GM12878 (cell line): ENCODE results near the gene GCK. TPM values are rescaled to one million over a fixed set of nuclear protein-coding genes. Genes with fewer than 3 reads are reported as not detected.

Experiments
- polyA plus RNA-seq, 11 experiments: library from polyadenylated mRNA; depleted of rRNA in 4 of 11; unstranded in 6 of 11; stranded (reverse) in 5 of 11; fragments of >200 nt; fragmentation: Nextera tagmentation in 4 of 11; fragmentation: Illumina TruSeq in 1 of 11; extraction: Ambion mirVana in 4 of 11; extraction: Trizol in 1 of 11; gene quantifications; 1 replicate in 1 of 11; 2 replicates in 10 of 11; pipeline versions ENCODE4 v1.2.1 to v1.2.3, GENCODE V29; 2011 to 2016; ENCODE audit warnings: inconsistent platforms in 2 of 11, missing spikeins in 2 of 11, low read depth in 1 of 11
- total RNA-seq, 4 experiments: library from RNA; depleted of rRNA in 3 of 4; stranded (reverse); fragments of >200 nt in 3 of 4; fragmentation: Illumina TruSeq in 1 of 4; extraction: Trizol in 1 of 4; gene quantifications; 2 replicates each; pipeline versions ENCODE4 v1.2.1 to v1.2.3, GENCODE V29; 2013 to 2021
- TF ChIP-seq, protein P1 (sequence below): fragments of 450-650 bp; formaldehyde crosslinking; IDR thresholded peaks from 2 replicates; pipeline ENCODE4 v1.5.0; 2022; ENCODE audit warnings: mild to moderate bottlenecking, missing genetic modification characterization
- TF ChIP-seq, protein P2 (sequence below): fragments of 450-650 bp; IDR thresholded peaks from 2 replicates; pipeline ENCODE4 v1.6.1; 2017; ENCODE audit warnings: mild to moderate bottlenecking, moderate library complexity
- TF ChIP-seq, protein P3 (sequence below): fragments of 450-650 bp; IDR thresholded peaks from 2 replicates; pipeline ENCODE4 v1.6.1; 2016; ENCODE audit warnings: mild to moderate bottlenecking, moderate library complexity, borderline replicate concordance

Gene GCK
- total and polyA plus RNA-seq, 10 of the 15 experiments (the other 5 are each of a cell fraction or from before 2014, with no cell fraction given): 0.06 to 0.16 TPM; not detected in 8

DNA sequence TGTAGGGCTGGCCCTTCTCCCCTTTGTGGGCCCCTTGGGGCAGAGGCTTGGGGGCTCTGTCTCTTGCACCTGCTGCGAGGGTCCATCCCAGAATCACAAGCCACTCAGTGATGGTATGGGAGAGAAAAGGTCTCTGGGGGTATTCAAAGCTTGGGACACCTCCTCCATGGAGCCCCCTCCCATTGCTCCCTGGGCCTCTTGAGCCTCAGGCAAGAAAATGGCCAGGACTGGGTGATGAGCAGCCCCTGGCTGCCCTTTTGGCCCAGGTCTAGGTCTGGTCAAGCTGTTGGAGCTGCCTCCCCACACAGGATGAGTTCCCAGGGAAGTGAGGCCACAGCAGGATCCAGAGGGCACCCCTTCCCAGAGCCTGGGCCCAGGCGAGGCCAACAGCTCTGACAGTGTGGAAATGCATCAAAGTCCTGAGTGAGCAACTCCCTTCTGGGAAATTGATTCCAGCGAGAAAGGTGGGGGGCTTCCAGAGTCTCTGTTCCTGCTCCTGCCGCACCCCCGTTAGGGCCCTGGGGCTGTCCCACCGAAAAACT is 44.7 kb downstream of the GCK start (continued):
- TF ChIP-seq, protein P1, sequence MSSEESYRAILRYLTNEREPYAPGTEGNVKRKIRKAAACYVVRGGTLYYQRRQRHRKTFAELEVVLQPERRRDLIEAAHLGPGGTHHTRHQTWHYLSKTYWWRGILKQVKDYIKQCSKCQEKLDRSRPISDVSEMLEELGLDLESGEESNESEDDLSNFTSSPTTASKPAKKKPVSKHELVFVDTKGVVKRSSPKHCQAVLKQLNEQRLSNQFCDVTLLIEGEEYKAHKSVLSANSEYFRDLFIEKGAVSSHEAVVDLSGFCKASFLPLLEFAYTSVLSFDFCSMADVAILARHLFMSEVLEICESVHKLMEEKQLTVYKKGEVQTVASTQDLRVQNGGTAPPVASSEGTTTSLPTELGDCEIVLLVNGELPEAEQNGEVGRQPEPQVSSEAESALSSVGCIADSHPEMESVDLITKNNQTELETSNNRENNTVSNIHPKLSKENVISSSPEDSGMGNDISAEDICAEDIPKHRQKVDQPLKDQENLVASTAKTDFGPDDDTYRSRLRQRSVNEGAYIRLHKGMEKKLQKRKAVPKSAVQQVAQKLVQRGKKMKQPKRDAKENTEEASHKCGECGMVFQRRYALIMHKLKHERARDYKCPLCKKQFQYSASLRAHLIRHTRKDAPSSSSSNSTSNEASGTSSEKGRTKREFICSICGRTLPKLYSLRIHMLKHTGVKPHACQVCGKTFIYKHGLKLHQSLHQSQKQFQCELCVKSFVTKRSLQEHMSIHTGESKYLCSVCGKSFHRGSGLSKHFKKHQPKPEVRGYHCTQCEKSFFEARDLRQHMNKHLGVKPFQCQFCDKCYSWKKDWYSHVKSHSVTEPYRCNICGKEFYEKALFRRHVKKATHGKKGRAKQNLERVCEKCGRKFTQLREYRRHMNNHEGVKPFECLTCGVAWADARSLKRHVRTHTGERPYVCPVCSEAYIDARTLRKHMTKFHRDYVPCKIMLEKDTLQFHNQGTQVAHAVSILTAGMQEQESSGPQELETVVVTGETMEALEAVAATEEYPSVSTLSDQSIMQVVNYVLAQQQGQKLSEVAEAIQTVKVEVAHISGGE (CRISPR knock-in tag): no peak
- TF ChIP-seq, protein P2, sequence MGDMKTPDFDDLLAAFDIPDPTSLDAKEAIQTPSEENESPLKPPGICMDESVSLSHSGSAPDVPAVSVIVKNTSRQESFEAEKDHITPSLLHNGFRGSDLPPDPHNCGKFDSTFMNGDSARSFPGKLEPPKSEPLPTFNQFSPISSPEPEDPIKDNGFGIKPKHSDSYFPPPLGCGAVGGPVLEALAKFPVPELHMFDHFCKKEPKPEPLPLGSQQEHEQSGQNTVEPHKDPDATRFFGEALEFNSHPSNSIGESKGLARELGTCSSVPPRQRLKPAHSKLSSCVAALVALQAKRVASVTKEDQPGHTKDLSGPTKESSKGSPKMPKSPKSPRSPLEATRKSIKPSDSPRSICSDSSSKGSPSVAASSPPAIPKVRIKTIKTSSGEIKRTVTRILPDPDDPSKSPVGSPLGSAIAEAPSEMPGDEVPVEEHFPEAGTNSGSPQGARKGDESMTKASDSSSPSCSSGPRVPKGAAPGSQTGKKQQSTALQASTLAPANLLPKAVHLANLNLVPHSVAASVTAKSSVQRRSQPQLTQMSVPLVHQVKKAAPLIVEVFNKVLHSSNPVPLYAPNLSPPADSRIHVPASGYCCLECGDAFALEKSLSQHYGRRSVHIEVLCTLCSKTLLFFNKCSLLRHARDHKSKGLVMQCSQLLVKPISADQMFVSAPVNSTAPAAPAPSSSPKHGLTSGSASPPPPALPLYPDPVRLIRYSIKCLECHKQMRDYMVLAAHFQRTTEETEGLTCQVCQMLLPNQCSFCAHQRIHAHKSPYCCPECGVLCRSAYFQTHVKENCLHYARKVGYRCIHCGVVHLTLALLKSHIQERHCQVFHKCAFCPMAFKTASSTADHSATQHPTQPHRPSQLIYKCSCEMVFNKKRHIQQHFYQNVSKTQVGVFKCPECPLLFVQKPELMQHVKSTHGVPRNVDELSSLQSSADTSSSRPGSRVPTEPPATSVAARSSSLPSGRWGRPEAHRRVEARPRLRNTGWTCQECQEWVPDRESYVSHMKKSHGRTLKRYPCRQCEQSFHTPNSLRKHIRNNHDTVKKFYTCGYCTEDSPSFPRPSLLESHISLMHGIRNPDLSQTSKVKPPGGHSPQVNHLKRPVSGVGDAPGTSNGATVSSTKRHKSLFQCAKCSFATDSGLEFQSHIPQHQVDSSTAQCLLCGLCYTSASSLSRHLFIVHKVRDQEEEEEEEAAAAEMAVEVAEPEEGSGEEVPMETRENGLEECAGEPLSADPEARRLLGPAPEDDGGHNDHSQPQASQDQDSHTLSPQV: no peak
- TF ChIP-seq, protein P3, sequence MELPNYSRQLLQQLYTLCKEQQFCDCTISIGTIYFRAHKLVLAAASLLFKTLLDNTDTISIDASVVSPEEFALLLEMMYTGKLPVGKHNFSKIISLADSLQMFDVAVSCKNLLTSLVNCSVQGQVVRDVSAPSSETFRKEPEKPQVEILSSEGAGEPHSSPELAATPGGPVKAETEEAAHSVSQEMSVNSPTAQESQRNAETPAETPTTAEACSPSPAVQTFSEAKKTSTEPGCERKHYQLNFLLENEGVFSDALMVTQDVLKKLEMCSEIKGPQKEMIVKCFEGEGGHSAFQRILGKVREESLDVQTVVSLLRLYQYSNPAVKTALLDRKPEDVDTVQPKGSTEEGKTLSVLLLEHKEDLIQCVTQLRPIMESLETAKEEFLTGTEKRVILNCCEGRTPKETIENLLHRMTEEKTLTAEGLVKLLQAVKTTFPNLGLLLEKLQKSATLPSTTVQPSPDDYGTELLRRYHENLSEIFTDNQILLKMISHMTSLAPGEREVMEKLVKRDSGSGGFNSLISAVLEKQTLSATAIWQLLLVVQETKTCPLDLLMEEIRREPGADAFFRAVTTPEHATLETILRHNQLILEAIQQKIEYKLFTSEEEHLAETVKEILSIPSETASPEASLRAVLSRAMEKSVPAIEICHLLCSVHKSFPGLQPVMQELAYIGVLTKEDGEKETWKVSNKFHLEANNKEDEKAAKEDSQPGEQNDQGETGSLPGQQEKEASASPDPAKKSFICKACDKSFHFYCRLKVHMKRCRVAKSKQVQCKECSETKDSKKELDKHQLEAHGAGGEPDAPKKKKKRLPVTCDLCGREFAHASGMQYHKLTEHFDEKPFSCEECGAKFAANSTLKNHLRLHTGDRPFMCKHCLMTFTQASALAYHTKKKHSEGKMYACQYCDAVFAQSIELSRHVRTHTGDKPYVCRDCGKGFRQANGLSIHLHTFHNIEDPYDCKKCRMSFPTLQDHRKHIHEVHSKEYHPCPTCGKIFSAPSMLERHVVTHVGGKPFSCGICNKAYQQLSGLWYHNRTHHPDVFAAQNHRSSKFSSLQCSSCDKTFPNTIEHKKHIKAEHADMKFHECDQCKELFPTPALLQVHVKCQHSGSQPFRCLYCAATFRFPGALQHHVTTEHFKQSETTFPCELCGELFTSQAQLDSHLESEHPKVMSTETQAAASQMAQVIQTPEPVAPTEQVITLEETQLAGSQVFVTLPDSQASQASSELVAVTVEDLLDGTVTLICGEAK: no peak
